8988T (cell line): ENCODE measurements around the gene UMPS.
"Not testable (repeated sequence)": the region's sequence is repeated elsewhere in the genome, so short reads cannot be mapped to it uniquely, and the experiment has no call there.

Experiments used
- DNase-seq: peaks from one replicate; pipeline ENCODE4 v3.0.0; 2011

The UMPS gene

DNA sequence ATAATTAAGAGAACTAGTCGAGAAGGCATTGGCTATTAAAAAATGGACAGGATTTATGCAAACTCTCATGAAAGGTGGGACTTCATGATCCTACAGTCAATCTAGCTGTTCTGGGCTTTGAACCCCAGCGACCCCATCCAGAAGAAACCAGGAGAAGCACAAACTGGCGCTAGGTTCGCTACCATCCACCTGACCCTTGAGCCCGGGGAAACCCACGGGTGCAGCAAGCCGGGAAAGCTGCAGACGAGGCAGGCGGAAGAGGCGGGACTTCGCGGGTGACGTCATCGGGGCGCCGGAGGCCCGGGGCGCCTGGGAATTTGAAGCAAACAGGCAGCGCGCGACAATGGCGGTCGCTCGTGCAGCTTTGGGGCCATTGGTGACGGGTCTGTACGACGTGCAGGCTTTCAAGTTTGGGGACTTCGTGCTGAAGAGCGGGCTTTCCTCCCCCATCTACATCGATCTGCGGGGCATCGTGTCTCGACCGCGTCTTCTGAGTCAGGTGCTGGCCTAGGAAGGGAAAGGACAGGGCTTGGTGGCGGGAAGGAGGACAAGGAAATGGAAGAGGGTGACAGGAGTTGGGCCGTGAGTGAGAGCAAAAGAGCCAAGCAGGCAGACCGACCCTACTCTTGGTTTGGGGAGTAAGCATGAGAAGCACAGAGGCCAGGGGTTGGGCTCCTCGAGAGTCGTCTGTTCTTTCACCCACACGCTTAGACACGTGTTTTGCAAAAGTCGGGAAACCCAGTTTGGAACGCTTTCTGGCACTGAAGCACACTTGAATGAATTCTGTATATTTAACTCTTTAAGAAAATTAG lies at the start of gene UMPS:
Gene UMPS (plus strand): TSS at position 324 of the 812 bp plus-strand sequence. CDS start 20 bp downstream, at position 344.
- DNase-seq, result peak; percentile 58

DNA sequence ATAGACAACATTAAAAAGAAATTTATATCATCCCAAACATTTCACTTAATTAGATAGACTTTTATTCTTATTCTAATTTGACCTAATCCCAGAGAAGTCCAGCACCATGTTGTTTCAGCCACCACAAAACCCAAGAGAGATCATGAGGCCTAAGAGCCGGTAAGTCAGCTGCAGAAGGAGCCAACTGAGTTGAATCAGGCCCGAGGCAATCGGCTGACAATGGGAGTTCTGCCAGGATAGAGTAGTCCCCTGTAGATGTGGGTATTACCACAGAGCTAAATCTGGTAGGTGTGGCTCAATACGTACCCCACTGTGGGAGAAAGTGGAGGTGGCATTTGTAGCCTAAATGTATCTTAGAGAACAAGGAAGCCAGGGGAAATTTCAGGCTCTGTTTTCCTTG lies 49.7 kb upstream of the UMPS start:
- no peak for DNase-seq

DNA sequence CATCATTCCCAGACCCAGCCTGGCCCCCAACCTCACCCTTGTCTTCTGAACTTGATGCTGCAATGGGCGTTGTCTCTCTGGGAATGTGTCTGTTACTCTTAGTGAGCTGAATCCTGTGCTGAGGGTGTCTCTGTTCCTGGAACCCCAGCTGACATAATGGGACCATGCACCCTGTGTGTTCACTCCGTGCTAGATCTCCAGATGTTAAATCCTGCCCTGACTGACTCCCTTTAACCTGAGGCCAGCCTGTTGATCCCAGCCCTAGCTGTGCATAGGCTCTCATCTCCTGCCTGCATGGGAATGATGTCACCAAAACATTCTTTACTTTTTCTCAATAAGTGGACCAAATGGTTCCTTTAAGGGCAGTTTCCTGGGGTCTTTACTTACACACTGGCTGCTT lies 48.0 kb upstream of the UMPS start:
- no peak for DNase-seq

DNA sequence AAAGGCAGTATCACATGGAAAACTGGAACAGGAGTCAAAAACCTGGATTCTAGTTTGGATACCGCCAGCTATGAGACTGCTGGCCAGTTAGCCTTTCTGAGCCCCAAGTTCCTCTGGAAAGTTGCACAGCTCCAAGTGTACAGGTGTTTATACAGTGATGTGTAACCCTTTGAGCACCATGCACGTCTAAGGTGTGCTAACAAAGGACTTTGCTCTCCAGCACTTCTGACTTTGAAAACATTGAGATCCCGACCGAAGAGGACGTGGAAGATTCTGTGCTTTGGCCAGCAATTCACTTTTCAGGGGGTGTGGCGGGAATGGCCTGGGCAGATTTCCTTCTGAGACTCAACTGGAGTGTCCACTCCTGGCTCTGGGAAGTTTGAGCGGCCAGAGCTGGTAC lies 45.8 kb upstream of the UMPS start:
- DNase-seq, result no peak

DNA sequence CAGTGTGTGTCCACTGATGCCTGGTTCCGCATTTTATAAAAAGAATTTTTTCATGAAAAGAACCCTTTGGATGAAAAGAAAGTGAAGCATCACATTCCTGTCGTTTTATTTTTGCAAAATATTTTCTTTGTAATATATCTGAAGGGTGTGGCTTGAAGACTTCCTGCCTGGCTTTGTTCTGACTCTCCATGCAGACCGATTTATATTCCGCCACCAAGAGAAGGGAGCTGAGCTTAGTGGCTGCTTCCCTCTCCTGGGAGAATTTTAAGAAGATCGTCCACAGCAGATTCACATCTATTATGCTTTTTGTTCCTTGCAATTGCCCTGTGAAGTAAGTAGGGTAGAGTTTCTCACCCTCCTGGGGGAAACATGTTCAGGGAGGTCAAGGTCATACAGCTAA lies 45.2 kb upstream of the UMPS start:
- no peak for DNase-seq

DNA sequence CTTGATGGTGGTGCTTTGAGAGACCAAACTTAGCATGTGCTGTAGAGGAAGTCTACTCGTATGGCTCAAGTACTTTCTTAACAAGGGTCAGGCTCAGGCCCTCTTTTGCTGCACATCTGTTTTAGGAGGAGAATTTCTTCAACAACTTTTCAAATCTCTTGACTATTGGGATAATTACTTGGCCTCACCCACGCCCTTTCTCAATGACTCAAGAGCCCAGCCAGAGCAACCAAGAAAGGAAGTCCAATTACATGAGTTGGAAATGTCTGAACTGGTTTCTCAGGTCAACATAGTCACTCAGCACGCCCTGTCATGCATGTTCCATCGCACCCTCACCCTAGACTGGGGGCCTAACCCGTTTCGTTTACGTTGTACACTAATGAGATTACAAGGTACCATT lies 44.8 kb upstream of the UMPS start:
- DNase-seq, result no peak

DNA sequence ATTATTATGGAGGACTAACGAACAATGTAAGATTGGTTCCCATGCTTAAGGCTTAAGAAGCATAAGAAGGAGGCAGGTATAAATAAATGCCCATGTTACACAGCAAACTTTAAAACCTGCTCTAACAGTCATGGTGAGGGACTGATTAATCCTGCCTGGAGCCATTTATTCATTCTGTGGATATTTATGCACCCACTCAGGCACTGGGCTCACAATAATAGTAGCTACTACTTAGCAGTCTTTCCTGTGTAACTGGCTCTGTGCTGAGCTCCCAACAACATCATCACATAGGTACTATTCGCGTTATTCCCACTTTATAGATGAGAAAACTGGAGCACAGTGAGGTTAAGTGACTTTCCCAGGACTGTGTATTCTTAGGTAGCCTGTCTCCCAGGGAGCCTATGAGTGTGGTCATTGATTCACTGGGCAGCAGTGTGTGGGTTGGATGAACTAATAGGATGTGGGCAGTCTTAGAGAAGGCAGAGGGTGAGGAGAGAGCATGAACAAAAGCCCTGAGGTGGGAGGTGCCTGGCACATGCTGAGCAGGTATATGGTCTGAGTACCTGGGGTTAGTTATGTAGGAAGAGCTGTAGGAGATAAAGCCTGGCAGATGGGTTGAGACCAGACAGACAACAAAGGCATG lies 44.1 kb upstream of the UMPS start:
- DNase-seq, result no peak

DNA sequence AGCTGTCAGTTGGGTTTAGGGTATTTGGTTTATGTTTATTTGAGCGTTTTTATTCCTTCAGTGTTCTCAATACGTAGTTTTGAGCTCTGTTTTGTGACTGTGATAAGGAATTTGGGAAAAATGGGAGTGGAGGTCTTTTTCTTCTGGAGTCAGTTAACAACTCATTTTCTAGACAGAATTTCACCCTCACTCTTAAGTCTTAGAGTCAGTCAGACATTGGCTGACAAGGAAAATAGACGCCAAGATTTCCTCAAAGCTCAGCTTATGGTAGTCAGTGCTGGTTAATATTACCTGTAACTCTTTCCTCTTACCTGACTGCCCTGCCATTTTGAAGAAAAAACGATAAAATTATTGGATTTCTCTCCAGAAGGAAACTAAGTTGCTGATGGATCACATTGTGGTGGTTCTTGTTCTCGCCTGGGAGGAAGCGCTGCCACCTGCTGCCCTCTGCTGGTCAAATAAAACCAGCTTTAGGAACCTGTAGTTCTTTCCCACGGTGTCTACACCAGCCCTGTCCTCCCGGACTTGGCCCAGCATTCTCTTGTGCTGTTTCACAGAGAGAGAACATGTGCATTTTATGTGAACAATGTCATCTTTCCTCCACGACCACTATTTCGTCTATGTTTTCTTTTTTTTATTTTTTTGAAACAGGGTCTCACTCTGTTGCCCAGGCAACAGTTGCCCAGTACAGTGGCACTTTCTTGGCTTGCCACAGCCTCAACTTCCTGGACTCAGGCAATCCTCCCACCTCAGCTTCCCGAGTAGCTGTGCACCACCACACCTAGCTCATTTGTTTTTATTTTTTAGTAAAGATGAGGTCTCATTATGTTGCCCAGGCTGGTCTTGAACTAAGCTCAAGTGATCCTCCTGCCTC lies 41.4 kb upstream of the UMPS start:
- DNase-seq, result peak; percentile 69

DNA sequence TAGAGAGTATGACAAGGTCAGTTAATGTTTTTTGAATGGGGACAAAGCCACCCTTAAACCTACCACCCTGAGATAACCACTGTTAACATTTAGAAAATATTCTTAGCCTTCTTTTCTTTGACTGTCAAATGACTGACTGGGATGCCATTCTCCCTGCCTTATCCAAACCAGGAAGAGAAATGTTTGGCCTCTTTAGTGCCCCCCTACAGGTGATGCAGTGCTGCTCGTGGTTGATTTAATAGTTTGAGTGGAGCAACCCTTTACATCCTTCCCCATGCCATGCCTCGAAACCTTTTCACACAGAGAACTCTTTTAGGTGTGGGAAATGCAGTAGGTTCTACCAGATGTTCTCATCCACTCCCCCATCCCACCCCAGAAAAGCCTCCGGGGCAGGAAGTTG lies 38.7 kb upstream of the UMPS start:
- no peak for DNase-seq

DNA sequence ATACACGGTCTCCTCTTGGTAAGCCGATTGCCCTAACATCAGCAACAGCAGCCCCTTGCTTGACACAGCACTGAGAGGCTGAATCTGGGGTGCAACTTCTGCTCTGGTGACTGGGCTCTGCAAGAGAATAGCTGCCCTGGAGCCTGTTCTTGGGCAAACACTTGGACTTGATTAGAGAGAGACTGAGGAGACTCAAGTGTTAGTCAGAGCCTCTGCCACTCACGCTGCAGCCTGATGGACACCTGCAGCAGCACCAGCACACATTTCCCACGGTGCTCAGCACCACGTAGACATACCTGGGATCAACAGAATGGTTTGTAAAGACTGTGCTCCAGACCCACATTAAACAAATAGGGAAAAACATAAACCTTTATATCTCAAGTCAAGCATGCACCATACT lies 35.8 kb upstream of the UMPS start:
- no peak for DNase-seq

DNA sequence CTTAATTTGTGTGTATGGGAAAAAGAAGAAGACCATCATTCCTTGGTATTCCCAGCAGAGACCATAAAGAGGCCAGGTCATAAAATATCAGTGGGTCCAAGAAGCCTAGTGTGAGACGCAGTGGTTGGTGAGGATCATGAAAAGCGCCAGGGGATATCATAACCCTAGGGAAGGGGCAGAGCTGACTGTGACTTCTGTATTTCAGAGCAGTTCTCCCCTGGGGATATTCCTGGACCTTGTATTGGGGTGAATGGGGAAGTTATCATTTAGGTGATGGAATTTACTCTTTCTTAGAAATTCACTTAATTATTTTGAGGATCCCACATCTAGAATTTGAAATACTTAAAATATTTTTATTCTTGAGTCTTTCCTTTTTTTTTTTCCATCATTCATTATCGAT lies 34.9 kb upstream of the UMPS start:
- no peak for DNase-seq

DNA sequence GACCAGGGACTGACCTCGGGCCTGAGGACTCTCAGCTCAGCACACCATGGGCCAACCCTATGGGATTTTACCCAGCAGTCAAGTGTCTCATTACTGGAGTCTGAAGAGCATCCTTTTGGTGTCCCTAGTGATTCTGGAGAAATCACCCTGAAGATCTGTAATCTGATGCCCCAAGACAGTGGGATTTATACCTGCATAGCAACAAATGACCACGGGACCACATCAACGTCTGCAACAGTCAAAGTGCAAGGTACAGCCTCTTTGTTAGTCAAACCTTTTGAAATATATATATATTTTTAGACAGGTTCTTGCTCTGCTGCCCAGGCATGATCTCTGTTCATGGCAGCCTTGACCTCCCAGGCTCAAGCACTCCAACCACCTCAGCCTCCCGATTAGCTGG lies 34.2 kb upstream of the UMPS start:
- DNase-seq, result no peak

DNA sequence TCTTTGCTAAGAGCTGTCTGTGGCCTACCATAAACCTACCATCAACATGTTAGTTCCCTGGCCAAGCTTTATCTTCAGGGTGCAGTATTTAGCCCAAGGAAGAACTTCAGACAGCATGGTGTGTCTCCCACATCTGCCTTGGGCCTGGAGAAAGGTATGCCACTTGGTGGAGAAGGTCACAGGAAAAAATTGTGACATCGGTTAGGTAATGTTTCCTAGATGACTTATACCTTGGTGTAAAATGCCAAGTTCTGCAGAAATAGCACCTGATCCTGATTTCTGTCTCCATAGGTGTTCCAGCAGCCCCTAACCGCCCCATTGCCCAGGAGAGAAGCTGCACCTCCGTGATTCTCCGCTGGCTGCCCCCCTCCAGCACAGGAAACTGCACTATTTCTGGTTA lies 33.0 kb upstream of the UMPS start:
- DNase-seq, result no peak

DNA sequence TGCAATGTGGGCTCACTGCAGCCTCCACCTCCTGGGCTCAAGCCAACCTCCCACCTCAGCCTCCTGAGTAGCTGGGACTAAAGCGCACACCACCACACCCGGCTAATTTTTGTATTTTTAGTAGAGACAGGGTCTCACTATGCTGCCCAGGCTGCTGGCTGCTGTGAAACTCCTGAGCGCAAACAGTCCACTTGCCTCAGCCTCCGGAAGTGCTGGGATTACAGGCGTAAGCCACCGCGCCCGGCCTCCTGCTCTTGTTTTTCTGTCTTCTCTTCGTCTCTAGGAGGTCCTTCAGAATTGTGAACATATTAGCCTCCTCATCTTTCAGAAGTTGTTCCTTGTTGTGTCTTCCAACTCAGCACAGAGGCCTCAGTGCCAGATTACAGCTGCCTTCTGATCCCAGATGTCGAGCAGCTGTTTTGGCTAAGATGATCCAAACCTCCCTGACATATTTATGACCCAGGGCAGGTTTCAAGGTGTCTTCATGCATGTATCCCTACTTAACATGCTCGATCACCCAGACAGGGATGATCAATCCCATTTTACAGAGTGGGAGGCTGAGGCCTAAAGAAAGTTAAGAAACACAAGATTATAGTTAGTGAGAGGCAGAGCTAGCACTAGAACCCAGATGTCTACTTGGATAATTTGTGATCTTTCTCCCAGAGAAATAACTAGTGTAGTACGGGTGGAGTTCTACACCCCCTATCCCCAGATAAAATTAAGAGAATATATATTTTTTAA lies 32.1 kb upstream of the UMPS start:
- no peak for DNase-seq

DNA sequence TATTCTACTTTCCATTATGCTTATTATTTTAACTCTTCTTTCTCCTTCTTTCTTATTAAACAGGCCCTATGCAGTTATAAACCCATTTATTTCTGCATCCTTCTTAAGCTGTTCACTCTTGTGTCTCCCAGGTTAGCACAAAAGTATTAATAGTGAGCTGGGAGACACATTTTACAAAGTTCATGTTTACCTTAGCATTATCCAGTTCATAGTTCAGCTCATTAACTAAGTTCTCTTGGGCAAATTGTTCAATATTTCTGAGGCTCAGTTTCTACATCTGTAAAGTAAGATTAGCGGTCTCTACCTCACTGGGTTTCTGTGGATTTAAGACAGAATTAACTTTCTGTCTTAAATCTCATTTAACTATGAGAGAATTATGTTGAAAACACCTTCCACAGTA lies 31.2 kb upstream of the UMPS start:
- DNase-seq, result no peak

DNA sequence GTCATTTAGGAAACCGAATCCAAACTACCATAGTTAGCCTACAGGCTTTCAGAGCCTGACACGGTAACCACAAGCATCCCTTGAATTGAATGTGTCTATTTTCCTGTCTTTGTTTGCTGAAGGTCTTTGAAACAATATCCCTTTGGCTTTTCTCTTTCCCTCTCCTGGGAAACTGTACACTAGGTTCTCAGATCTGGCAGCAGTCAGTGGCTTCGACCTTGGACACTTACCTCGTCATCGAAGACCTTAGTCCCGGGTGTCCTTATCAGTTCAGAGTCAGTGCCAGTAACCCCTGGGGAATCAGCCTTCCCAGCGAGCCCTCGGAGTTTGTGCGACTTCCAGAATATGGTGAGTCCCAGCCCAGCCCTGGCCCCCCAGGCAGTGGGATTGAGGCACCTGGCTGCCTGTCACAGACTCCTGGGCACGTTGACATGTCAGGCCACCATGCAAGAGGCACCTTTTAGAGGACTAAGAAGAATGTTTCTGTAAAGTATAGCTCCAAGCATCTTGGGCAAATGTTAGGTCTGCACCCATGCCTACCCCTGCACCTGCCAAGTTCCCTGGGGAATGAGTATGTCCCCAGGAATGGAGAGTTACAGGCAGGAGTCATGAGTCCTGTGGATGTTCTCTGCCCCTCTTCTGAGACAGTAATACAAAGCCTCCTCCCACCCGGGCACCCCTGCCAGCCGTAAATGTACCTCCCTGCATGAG lies 30.4 kb upstream of the UMPS start:
- DNase-seq, result no peak

DNA sequence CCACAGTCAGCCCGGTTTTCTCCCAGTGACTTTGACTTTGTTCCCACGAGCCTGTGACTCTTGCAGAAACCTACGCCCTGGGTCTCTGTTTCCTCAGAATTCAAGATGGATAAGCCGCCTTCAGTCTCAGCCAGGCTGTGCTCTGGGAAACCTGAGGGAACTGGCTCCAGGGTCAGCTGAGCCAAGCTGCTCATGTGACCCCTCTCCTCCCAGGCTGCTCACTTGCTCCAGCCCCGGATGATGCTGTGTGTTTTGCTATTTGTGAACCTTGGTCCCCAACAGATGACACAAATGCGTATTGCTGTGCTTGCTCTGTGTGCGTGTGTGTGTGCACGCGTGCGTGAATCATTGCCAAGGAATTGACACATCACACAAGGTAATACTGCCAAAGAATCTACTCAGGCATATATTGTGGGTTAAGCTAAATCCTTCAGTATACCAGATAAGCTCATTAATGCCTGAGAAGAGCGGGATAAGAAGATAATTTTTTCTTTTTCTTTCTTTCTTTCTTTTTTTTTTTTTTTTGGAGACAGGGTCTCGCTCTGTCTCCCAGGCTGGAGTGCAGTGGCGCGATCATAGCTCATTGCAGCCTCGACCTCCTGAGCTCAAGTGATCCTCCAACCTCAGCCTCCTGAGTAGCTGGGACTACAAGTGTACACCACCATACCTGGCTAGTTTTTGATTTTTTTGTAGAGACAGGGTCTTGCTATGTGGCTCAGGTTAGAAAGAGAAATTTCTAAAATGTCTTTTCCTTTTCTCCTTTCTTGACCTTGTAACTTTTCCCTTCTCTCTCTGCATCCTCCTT lies 29.2 kb upstream of the UMPS start:
- DNase-seq, result no peak

DNA sequence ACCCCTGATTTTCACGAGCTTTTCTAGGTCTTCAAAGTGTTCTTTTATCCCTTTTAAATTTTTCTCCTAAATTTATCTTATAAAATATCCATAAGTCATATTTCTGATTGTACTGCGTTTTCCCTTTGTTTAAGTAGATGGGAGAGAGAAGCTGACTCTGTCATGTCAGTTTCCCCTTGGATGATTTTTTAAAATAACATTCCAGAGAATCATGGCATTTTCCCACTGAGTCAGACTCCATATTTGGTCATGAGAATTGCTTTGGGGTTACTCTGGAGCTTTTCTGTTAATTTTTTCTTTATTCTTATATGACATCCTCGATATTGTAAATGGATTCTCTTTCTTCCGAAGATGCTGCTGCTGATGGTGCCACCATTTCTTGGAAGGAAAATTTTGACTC lies 28.6 kb upstream of the UMPS start:
- no peak for DNase-seq

DNA sequence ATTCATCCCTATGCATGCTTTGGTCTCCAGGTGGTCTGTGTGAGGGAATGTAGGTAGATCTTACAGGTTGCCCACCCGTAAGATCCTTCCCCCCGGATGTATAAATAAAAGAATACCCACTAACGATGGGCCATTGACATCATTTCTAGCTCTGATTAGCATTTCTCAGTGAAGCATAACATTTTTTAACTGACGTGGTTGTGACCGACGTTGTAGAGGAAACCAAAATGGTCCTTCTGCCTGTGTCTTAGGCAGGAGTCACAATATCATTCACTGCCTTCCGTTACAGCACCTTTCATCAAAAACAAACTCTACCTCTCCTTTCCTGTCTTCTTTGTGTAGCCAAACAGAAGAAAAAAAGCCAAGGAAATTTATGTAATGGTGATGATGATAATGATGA lies 27.3 kb upstream of the UMPS start:
- no peak for DNase-seq

DNA sequence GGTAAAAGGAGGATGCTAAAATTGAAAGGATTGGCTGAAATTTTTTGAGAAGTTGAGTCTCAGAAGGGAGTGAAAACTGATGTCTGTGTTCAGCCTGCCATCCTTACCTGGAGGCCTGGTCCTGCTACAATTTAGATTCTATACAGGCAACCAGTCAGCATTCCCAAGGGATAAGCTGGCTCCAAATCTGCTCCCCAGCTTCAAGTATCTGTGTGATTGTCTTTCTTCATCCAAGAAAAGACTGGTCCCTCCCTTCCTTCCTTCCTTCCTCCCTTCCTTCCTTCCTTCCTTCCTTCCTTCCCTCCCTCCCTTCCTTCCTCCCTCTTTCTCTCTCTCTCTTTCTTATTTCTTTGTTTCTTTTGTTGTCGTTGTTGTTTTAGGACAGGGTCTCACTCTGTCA lies 24.7 kb upstream of the UMPS start:
- no peak for DNase-seq

DNA sequence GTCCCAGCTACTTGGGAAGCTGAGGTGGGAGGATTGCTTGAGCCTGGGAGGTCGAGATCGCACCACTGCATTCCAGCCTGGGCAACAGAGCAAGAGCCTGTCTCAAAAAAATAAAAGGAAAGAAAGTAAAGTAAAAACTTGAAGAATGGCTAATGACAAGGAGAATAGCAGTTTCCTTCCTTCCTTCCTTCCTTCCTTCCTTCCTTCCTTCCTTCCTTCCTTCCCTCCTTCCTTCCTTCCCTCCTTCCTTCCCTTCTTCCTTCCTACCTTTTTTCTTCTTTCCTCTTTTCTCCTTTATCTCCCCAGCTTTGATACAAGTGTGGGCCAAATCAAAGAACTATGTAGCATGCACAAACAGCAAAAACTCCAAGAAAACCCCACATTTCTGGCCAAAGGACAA lies 23.0 kb upstream of the UMPS start:
- not testable (repeated sequence) for DNase-seq

DNA sequence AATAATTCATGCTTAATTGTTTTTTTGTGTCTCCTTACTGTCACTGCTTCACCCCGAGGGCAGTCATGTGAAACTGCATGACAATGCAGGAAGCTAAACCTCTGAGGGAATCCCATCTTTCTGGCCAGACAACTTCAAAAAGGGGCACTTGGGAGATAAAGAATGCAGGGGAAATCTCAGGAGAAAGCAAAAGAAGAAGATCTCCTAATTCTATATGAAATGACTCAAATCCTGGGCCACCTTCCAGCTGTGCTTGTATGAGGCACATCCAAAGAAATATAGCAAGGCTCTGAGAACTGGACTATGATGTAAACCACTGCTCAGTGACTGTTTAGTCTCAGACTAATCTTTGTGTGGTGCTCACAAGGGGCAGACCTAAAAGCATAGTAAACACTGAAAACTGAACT lies 22.6 kb upstream of the UMPS start:
- DNase-seq, result no peak
